ENCODE results near the gene TSPAN33. TPM values are rescaled to one million over a fixed set of nuclear protein-coding genes. Genes with fewer than 3 reads are reported as not detected.
"Not testable (repeated sequence)": the region's sequence is repeated elsewhere in the genome, so short reads cannot be mapped to it uniquely, and the experiment has no call there.

Gene TSPAN33, protein sequence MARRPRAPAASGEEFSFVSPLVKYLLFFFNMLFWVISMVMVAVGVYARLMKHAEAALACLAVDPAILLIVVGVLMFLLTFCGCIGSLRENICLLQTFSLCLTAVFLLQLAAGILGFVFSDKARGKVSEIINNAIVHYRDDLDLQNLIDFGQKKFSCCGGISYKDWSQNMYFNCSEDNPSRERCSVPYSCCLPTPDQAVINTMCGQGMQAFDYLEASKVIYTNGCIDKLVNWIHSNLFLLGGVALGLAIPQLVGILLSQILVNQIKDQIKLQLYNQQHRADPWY
- polyA plus RNA-seq (2013, experiment 1 of 2; ENCODE audit: insufficient read length), result 0.59 TPM
- polyA plus RNA-seq (2013, experiment 2 of 2; ENCODE audit: insufficient read length), result 0.23 TPM

DNA sequence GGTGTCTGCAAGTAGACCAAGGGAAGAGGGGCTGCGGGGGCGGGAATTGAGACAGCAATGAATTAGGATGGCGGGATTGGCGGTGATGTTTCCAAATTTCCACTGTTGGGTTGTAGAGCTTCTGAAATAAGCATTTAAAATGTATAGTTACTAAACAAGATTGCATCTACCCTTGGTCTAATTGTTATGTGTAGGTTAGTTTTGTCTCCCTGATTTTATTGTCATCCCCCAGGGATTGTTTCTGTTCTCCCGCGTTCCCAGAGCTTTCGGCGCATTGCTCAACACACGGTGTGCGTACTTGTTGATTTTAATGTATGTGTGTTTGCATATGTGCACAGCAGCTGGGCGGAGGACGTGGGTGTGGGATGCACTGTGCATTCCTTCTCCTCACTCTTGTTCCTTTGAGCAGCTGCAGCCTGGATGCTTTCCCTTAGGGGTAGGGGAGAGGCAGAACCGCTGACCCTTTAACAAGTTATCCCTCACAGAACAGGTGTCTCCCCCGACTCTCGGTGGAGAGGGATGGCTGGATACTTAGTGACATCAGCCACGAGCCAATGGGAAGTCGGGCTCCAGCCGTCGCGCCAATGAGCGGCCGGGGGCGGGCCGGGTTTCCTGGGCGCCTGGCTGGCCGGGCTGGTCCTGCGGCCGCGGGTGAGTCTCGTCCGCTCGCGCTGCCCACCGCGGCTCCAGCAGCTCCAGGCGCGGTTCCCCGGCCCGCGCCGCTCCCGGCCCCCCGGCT, at the start of gene TSPAN33:
TSPAN33 (plus strand) TSS at position 613 of the 739 bp plus-strand sequence. CDS start 274 bp downstream, outside the sequence.
- DNase-seq, result peak; percentile 71

DNA sequence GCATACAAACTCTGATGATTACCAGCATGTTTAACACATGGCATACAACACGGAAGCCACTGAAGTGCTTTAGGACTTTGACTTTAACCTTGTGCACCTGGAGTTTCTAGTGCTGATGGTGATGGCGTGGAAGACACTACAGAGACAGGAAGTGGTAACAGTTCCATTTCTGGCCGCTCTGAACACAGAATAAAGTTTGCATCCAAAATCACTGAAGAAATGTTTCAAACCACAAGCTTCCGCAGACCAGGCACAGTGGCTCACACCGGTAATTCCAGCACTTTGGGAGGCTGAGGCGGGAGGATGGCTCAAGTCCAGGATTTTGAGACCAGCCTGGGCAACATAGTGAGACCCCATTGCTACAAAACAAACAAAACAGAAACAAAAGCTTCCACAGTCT, 49.2 kb upstream of the TSPAN33 start:
- no peak for DNase-seq

DNA sequence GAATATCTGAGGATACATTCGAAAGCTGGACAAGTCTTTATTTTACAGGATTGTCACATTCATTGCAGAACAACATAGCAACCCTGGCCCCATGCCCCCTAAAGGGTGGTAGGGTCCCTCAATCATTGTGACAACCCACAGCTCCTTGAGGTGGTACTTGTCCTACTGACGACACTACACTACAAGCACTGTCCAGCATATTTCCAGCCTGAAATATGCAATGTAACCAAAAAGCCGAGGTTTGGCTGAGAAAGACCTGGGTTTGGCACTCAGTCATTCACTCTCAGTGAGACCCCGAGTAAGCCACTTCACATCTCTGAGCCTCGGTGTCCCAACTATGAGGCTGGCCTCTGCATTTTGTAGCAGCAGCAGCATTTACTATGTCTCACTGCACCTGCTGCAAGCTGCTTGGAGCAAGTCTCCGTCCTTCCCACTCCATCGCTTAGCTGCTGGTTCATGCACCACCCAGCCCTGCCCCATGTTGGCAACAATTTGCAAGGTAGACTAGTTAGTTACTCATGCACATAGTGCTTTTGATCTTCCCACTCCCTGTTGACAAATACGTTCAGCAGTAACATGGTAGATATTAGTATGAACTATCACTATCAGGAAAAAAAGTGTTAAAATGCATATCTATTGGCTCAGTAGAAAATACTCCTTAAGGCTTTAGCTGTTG, 46.0 kb upstream of the TSPAN33 start:
- DNase-seq, result no peak

DNA sequence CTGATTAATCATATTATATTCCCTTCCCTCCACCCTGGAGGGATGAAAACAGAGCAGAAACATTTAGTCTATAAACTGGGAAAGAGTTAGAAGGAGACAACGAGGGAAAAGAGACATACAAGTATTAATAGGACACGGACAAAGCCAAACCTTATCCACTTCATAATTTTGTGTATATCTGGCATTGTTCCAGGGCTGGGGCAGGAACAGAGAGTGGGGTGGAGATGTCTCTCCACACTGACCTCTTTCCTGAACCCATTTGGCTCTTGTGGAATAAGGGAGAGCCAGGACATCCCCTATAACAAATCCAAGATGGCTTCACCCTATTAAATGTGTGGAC, 43.7 kb upstream of the TSPAN33 start:
- no peak for DNase-seq

DNA sequence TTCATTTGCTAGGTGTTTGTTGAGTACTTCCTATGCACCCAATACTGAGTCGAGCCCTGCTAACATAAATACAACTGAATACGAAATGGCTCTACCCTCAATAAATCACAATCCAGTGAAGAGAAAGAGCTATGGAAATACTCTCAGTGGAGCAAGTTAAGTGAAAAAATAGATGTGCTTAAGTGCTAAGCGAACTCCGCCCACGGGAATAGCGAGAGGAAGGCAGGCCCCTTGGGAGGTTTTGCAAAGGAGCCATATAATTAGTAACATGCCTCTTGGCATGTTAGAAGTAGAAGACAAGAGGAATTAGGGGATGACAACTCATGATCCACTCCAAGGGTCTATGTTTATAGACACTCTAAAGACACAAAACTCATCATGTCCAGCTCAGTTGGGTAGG, 42.8 kb upstream of the TSPAN33 start:
- peak; percentile 10 for DNase-seq

DNA sequence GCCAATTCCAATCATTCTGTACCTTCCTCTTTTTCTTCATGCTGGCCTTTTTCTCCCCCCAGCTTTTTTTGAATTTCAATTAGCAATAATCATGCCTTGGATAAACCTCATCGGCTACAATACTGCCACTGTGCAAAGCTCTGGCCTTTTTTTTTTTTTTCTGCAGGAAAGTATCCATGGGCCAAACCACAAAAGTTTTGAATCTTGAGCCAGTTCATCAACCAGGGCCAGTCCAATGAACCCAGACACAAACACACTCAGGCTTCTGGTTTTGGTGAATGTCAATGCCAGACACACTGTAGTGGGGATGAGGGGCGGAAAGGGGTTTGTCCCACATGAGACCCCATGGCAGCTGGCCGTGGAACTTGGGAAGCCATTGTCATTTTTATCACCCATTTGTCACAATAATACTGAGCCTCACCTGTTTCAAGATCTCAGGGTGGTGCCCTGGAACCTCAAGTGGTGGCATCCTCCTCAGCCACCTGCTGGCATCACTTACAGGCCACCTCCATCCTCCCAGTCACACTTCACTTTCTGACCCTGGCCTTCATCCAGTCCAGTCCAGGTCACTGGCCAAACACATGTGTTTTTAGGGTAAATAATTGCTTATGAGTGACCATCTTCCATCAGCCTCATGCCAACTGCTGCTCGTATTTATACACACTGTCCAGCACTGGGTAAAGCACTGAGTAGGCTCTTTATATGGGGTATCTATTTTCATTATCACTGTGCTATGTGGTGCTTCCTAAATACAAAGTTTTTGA, 40.8 kb upstream of the TSPAN33 start:
- DNase-seq, result no peak

DNA sequence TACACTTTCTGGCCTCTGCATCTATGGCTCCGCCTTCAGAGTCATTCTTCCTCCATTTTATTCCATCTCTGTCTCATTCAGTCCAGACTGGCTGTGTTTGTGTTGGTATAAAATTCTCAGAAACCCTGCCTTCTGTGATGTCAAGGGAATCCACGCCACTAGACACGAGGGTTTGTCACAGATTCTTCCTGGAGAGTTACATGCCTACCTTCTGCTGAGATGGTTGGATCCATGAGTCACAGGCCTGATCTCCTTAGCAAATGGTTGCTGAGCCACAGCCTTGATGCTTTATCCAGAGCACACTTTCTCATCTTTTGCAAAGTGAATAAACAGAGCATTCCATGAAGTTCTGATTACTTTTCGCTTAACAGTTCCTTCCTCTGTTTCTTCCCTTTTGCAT, 35.9 kb upstream of the TSPAN33 start:
- DNase-seq, result peak; percentile 15

DNA sequence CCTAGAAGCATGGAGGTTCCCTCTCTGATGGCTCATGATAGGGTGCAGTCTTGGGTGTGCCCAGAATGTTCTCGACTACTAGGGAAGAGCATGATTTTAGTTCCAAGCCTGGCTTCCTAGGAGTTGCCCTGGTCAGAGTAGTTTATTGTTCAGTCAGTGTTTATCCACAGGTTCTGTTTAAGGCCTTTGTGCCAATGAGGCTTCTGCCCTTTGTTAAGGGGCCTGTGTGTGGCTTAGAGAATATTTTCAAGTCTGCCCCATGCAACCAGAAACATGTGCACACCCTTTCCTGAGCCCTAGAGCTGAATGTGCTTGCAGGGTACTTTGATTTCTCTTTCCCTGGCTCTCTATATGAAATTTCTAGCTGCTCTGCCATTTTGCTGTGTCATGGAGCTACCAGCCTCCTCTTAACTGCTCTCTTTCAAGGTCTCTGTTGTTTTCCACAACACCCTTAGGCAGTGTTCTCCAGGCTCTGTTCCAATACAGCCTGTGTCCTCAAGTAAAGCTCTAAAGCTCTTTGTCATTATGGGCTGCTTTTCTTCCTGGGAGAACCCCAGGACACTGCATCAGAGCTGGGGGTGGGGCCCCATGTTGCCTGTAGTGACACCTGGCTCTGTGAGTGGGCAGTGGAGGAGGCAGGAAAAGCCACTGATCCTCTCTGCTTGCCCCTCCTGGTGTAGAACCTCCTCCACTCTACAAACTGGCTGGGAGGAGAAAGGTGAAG, 34.1 kb upstream of the TSPAN33 start:
- no peak for DNase-seq

DNA sequence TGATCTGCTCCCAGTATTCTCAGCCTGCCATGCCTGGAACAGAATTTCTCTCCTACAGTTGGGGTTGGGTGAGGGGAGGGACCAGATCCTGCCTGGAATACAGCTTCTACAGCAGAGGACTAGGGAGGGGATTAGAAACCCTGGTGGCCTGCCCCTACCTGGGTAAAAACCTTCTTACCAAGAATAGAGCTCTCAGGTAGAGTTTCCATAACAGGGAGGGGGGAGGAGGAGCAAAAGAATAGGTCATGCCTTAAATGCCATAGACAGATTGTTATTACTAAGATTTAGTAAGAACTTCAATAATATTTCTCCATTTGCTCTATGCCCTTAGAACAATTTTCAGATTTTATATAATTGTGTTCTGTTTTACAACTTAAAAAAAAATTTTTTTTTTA, 33.5 kb upstream of the TSPAN33 start:
- no peak for DNase-seq

DNA sequence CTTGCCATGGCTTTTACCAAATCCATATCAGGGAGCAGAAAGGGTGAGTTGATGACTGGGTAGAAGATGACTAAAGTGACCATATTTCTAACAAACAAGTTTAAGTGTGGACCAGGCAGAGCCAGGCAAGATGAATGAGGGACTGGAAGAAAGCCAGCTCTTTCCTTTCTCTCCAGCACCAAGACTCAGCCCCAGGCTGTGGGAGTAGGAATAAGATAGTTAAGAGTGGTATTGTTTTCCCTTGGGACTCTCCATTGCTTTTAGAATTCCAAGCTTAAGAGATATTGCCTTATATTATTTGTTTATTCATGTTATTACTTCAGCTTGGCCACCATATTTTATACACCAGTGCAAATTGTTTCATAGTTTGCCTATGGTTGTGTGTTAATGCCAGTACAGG, 28.8 kb upstream of the TSPAN33 start:
- DNase-seq, result peak; percentile 15

DNA sequence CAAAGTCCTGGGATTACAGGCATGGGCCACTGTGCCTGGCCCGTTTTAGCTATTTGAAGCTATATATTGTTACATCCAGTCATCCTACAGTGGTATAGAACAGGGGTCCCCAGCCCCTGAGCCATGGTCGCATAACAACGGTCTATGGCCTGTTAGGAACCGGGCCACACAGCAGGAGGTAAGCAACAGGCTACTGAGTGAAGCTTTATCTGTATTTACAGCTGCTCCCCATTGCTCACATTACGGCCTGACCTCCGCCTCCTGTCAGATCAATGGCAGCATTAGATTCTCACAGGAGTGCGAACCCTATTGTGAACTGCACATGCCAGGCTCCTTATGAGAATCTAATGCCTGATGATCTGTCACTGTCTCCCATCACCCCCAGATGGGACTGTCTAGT, 26.3 kb upstream of the TSPAN33 start:
- DNase-seq, result no peak

DNA sequence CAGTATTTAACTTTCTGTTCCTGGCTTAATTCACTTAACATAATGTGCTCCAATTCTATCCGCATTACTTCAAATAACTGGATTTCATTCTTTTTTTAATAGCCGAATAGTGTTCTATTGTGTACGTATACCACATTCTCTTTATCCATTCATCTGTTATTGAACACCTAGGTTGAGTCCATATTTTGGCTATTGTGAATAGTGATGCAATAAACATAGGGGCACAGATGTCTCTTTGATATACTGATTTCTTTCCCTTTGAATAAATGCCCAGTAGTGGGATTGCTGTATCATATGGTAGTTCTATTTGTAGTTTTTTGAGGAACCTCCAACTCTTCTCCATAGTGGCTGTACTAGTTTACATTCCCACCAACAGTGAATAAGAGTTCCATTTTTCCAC, 25.5 kb upstream of the TSPAN33 start:
- DNase-seq, result no peak

DNA sequence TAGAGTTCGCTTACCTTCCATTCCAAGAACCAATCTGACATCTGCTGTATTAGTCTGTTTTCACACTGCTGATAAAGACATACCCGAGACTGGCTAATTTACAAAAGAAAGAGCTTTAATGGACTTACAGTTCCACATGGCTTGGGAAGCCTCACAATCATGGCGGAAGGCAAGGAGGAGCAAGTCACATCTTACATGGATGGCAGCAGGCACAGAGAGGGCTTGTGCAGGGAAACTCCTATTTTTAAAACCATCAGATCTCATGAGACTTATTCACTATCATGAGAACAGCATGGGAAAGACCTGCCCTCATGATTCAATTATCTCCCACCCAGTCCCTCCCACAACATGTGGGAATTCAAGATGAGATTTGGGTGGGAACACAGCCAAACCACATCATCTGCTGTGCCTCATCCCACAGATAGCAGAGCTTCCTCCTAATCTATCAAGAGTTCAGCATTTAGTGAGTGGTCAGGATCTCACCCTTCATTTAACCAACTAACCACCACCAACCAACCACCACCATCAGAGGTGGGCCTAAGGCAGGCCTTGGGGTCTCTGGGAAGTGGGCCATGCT, 22.9 kb upstream of the TSPAN33 start:
- DNase-seq, result not testable (repeated sequence)

DNA sequence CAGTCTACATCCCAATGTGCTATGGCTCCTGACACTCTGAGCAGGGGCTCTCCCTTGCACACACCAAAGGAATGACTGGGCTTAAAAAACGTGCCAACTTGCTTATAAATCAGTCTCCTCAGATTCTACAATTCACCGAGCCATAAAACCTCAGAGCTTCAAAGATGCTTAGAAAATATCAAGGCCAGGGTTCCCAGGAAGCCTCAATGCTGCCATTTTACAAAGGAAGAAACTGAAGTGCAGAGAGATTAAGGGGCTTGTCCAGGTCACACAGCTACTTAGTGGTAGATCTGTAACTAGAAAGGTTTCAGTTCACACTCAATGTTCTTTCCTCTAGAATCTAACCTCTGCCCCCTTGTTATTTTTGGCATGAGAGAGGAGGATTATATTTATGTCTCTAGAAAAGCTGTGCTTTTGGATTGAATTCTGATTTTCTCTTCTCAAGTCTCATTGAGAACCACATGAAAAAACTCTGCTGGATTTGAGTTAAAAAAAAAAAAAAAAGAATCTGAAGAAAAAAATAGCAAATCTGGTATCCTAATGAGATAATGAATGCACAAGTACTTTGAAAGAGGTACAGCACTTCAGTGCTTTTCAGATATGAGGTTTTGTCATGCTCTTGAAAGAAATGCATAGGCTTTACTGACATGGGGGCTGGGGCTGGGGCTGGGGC, 22.3 kb upstream of the TSPAN33 start:
- no peak for DNase-seq

DNA sequence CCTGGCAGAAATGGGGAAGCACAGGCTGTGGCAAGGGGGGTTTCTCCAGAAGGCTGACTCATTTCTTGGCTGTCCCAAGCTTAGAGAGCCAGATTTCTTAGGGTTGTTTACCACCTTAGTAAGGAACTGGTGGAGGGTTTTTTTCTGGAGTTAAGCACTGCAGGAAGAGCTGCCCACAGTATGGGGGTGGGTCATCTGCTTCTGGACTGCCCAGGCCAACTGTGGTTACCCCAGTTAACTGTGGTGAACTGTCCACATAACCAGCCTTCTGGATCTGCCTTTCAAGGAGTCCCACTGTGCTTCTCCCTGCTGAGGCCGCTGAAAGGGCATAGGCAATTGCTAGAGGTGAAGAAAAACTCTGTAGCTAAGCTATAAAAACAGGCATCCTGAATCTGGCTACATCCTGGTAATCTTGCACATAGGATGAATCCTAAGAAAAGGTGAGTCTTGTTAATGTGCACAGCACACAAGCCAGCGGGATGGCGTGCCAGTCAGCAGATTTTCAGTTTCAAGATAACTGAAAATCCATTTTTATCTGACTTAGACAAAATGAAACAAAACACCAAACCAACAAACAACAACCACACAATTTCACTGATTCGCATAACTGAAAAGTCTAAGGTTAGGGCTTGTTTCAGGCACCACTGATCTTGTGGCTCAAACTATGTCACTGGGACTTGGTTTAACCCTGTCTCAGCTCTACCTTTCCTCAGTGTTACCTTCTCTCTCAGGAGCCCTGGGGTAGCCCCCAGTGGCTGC, 21.6 kb upstream of the TSPAN33 start:
- no peak for DNase-seq

DNA sequence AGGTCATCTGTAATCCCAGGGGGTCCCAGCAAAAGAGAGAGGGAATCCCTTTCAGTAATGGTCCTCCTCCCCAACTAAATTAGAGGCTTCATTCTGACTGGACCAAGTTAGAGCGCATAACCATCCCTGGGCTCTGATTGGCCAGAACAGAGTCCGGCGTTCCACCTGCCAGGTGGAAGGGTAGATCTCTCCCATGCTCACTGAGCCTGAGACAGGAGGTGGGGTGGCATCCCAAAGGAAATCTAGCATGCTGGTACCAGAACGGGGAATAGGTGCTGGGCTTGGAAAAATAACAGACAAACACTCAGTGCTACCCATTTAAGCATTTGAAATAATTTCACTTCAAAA, 21.0 kb upstream of the TSPAN33 start:
- no peak for DNase-seq

DNA sequence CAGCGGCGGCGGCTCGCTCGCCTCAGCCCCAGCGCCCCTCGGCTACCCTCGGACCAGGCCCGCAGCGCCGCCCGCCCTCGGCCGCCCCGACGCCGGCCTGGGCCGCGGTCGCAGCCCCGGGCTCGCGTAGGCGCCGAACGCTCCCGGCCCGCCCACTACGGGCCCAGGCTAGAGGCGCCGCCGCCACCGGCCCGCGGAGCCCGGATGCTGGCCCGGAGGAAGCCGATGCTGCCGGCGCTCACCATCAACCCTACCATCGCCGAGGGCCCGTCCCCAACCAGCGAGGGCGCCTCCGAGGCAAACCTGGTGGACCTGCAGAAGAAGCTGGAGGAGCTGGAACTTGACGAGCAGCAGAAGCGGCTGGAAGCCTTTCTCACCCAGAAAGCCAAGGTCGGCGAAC, 18.2 kb upstream of the TSPAN33 start:
- no peak for DNase-seq

DNA sequence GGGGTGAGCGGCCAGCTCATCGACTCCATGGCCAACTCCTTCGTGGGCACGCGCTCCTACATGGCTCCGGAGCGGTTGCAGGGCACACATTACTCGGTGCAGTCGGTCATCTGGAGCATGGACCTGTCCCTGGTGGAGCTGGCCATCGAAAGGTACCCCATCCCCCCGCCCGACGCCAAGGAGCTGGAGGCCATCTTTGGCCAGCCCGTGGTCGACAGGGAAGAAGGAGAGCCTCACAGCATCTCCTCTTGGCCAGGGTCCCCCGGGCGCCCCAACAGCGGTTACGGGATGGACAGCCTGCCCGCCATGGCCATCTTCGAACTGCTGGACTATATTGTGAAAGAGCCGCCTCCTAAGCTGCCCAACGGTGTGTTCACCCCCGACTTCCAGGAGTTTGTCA, 17.4 kb upstream of the TSPAN33 start:
- no peak for DNase-seq

DNA sequence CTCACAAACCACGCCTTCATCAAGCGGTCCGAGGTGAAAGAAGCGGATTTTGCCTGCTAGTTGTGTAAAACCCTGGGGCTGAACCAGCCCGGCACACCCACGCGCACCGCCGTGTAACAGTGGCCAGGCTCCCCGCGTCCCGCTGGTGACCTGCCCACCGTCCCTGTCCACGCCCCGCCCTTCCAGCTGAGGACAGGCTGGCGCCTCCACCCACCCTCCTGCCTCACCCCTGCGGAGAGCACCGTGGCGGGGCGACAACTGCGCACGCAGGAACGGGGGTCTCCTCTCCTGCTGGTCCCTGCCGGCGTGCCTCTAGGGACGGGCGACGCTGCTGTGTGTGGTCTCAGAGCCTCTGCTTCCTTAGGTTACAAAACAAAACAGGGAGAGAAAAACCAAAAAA, 16.9 kb upstream of the TSPAN33 start:
- no peak for DNase-seq

DNA sequence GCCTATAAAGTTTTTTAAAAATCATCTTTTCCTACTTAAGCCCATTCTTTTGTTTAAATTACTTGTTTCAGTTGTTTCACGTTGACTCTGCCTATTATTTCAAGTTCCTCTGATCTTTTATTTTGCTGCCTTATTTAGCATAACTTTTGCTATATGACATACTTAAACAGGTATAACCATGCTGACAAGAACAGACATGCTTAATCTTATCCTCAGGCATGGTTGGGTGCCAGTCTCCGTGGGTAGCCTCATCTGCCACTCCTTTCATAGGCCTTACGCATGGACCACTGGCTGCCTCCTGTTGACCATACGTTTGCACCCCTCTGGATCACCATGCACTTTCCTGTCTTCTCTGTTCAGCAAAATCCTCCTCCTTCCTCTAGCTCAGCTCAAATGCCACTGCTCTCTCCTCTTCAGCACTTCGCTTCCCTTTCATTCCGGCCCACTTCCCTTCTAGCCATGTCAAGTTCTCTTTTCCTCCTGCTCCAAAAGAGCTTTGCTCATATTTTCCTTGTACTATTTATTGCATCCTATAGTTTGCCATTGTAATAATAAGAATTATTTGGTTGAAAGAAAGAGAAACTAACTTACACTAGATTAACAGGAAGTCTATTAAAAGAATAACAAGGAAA, 10.0 kb upstream of the TSPAN33 start:
- DNase-seq, result no peak

All from fibroblast of skin of back (primary cell).